ENCODE data around the gene TPSD1.

GRCh38 chr16:1279081-1279944, 23.4 kb downstream of the TPSD1 start:
- TF ChIP-seq POLR2A (IDR thresholded peaks at IDR 0.05) (no peak), CTCF (IDR thresholded peaks at IDR 0.05) (no peak)
